ENCODE measurements around the gene LRRC18.

The LRRC18 gene

GRCh38 chr10:48907730-48908129 is 31.9 kb downstream of the LRRC18 start:
- DNase-seq (ENCODE audit: low read depth): no peak

- DNase-seq (ENCODE audit: low read depth): no peak
Observed at GRCh38 chr10:48906841-48907240, 32.8 kb downstream of the LRRC18 start.

- DNase-seq (ENCODE audit: low read depth): no peak
Observed at GRCh38 chr10:48905311-48905710, 34.3 kb downstream of the LRRC18 start.

- no peak for DNase-seq (ENCODE audit: low read depth)
Observed at GRCh38 chr10:48904861-48905260, 34.8 kb downstream of the LRRC18 start.

- DNase-seq (ENCODE audit: low read depth): no peak
Observed at GRCh38 chr10:48903151-48903550, 36.5 kb downstream of the LRRC18 start.

GRCh38 chr10:48902096-48902495 is 37.5 kb downstream of the LRRC18 start:
- DNase-seq (ENCODE audit: low read depth): no peak

- DNase-seq (ENCODE audit: low read depth): no peak
Observed at GRCh38 chr10:48901319-48901718, 38.3 kb downstream of the LRRC18 start.

GRCh38 chr10:48900371-48900801 is 39.3 kb downstream of the LRRC18 start:
- DNase-seq (ENCODE audit: low read depth): no peak

- DNase-seq (ENCODE audit: low read depth): no peak
Observed at GRCh38 chr10:48899781-48900180, 39.9 kb downstream of the LRRC18 start.

GRCh38 chr10:48898426-48898825 is 41.2 kb downstream of the LRRC18 start:
- no peak for DNase-seq (ENCODE audit: low read depth)

- no peak for DNase-seq (ENCODE audit: low read depth)
Observed at GRCh38 chr10:48897441-48897790, 42.2 kb downstream of the LRRC18 start.

- DNase-seq (ENCODE audit: low read depth): no peak
Observed at GRCh38 chr10:48896756-48897440, 42.7 kb downstream of the LRRC18 start.

GRCh38 chr10:48895803-48896195 is 43.8 kb downstream of the LRRC18 start:
- no peak for DNase-seq (ENCODE audit: low read depth)

- no peak for DNase-seq (ENCODE audit: low read depth)
Observed at GRCh38 chr10:48894911-48895802, 44.5 kb downstream of the LRRC18 start.

- DNase-seq (ENCODE audit: low read depth): no peak
Observed at GRCh38 chr10:48890888-48891850, 48.5 kb downstream of the LRRC18 start.

- DNase-seq (ENCODE audit: low read depth): no peak
Observed at GRCh38 chr10:48887982-48888381, 51.7 kb downstream of the LRRC18 start.

GRCh38 chr10:48885376-48885775 is 54.3 kb downstream of the LRRC18 start:
- no peak for DNase-seq (ENCODE audit: low read depth)

GRCh38 chr10:48884179-48885045 is 55.2 kb downstream of the LRRC18 start:
- DNase-seq (ENCODE audit: low read depth): no peak

GRCh38 chr10:48883701-48884100 is 55.9 kb downstream of the LRRC18 start:
- no peak for DNase-seq (ENCODE audit: low read depth)

- no peak for DNase-seq (ENCODE audit: low read depth)
Observed at GRCh38 chr10:48882881-48883280, 56.8 kb downstream of the LRRC18 start.

GRCh38 chr10:48881937-48882336 is 57.7 kb downstream of the LRRC18 start:
- DNase-seq (ENCODE audit: low read depth): no peak
